ENCODE data around the gene SIX2.

The SIX2 gene

DNA sequence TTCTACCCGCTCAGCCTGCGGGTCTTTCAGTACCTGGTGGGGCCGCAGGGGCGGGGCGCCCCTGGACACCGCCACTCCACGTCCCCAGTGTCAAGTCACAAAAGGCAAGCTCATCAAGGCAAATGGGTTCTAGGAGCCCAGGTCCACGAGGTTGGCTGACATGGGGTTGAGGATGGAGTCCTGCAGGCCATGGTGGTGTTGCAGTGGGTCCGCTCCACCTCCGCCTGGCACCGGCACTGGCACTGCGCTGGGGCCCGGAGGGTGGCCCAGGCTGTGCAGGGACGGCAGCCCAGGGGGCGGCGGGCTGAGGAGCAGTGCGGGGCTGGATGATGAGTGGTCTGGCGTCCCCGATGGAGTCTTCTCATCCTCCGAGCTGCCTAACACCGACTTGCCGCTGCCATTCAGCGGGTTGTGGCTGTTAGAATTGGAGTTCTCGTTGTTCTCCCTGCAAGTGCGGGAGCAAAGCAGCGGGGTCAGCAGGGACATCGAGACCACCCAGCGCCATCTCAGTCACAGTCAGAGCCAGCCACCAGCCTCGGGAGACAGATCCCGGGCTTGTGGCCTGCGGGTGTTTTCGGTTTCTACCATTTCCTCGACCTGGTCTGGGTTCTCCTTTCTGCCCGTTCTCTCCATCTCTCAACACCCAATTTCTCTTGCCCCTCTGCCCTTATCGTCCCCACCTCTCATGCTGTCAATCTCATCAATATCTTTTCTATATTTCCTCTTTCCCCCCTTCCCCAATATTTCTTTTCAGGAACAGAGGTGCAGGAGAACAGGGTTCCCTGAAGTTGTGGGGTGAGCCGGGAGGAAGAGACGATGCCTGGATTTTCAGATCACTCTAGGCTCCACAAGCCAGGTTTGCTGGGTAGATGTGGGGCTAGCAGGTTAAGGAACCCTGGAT, 3.0 kb downstream of the SIX2 start:
- TF ChIP-seq ZFX (IDR thresholded peaks at IDR 0.05; ENCODE audit: borderline replicate concordance) = no peak
- TF ChIP-seq, protein P1, sequence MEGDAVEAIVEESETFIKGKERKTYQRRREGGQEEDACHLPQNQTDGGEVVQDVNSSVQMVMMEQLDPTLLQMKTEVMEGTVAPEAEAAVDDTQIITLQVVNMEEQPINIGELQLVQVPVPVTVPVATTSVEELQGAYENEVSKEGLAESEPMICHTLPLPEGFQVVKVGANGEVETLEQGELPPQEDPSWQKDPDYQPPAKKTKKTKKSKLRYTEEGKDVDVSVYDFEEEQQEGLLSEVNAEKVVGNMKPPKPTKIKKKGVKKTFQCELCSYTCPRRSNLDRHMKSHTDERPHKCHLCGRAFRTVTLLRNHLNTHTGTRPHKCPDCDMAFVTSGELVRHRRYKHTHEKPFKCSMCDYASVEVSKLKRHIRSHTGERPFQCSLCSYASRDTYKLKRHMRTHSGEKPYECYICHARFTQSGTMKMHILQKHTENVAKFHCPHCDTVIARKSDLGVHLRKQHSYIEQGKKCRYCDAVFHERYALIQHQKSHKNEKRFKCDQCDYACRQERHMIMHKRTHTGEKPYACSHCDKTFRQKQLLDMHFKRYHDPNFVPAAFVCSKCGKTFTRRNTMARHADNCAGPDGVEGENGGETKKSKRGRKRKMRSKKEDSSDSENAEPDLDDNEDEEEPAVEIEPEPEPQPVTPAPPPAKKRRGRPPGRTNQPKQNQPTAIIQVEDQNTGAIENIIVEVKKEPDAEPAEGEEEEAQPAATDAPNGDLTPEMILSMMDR (IDR thresholded peaks at IDR 0.05) = no peak
- no peak overlapping the region for H3K27ac ChIP-seq

DNA sequence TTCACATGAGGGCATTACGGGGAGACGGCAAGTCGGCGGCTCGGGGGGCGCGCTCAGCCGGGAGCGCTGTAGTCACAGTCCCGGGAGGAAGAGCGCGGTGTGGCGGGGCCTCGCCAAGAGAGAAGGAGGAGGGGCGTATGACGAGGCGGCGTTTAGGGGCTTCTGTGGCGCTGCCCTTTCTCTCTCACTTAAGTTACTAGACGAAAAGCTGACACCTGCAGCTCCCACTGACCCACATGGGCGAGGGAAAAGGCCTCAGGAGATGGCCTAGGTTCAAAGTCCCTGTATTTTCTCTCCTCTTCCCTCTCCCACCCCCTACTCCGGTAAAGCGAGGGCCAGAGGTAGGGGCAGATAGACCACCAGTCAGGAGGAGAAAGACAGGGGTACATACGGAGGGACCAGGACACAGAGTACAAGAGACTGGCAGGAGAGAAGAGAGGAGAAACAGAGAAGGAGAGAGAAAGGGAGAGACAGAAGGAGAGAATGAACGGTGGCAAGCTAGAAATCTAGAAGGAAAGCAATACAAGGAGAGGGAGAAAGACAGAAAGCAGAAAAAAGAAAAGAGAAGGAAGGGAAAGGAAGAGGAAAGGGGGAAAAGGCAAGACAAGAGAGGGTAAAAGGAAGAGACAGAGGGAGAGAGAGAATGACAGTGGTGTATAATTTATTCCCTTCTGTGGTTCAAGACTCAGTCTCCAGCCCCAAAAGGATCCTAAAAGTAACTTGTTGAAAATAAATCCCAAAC, 3.8 kb downstream of the SIX2 start:
- H3K27ac ChIP-seq = no peak overlapping the region
- TF ChIP-seq, protein P1 (IDR thresholded peaks at IDR 0.05) = no peak
- no peak for TF ChIP-seq ZFX (IDR thresholded peaks at IDR 0.05; ENCODE audit: borderline replicate concordance)

DNA sequence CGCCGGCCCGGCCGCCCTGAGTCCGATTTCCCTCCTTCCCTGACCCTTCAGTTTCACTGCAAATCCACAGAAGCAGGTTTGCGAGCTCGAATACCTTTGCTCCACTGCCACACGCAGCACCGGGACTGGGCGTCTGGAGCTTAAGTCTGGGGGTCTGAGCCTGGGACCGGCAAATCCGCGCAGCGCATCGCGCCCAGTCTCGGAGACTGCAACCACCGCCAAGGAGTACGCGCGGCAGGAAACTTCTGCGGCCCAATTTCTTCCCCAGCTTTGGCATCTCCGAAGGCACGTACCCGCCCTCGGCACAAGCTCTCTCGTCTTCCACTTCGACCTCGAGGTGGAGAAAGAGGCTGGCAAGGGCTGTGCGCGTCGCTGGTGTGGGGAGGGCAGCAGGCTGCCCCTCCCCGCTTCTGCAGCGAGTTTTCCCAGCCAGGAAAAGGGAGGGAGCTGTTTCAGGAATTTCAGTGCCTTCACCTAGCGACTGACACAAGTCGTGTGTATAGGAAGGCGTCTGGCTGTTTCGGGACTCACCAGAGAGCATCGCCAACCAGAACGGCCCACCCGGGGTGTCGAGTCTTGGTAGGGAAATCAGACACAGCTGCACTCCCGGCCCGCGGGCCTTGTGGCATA, 4.6 kb downstream of the SIX2 start:
- no peak overlapping the region for H3K27ac ChIP-seq
- no peak for TF ChIP-seq ZFX (IDR thresholded peaks at IDR 0.05; ENCODE audit: borderline replicate concordance)
- TF ChIP-seq, protein P1 (IDR thresholded peaks at IDR 0.05) = no peak

DNA sequence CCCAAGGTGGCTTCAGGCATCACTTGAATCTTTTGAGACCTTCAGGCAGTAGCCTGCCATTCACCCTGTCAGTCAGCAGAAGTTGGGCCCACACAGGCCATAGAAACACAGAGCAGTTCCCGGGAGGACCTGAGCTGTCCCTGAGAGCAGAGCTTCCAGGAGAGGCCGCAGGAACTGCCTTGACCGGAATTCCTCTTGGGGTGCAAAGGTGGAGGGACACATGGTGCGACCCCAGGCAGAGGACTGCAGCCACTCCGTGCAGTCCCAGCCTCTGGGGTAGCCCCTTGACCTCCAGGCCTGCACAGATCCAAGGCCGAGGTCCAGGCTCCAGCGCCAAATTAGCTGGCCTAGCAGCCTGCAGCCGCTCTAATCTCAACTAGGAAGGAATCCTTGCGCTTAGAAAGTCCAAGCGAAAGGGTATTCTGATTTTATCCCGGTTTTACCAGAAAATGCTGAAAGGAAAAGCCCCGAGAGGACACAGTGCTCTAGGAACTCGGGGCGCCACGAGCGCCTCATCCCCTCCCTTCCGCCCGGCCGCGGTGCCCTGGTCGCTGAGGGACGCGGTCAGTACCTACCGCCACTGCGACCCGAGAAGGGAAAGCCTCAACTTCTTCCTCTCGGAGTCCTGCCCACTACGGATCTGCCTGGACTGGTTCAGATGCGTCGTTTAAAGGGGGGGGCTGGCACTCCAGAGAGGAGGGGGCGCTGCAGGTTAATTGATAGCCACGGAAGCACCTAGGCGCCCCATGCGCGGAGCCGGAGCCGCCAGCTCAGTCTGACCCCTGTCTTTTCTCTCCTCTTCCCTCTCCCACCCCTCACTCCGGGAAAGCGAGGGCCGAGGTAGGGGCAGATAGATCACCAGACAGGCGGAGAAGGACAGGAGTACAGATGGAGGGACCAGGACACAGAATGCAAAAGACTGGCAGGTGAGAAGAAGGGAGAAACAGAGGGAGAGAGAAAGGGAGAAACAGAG, 5.4 kb downstream of the SIX2 start:
- no peak overlapping the region for H3K27ac ChIP-seq
- TF ChIP-seq, protein P1 (IDR thresholded peaks at IDR 0.05) = no peak
- no peak for TF ChIP-seq ZFX (IDR thresholded peaks at IDR 0.05; ENCODE audit: borderline replicate concordance)

DNA sequence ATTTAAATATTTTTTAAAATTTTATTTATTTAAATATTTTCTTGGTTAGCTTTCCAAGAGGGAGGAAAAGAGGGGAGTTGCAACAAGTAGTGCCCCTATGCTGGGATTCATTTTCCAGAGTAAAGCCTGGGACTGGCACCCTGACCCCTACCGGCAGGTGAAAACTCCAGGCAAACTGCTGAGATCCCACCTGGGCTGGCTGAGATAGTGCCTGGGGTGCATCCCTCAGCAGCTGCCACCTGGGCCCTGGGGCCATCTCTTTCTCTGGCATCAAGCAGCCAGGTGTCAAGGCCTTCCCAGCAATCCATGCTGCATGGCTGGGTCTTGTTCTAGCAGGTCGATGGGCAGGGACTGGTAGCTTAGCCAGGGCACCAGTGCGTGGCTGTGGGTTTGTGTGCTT, 6.6 kb downstream of the SIX2 start:
- no peak overlapping the region for H3K27ac ChIP-seq
- no peak for TF ChIP-seq ZFX (IDR thresholded peaks at IDR 0.05; ENCODE audit: borderline replicate concordance)

DNA sequence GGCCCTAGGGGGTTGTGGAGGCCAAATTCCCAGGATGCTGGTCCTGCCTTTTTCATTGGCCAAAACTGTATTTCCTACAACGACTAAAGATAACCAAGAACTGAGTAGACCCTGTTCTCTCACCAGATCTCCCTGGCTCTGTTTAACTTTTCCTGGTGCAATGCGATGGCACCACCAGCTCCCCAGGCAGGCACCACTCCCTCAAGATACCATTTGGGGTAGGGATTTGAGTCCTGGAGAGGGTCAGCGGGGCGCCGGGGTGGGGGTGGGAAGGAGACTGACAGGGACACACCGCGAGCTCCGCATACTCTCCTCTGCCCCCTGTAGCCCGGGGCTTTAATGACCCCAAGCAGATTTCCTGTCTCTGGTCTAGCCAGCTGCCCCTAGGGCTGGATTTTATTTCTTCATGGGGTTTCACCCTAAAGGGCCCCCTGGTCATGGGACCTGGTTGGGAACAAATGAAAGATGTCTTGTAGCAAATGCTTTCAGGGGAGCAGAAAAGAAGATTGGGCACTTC, 7.3 kb downstream of the SIX2 start:
- H3K27ac ChIP-seq = no peak overlapping the region
- TF ChIP-seq ZFX (IDR thresholded peaks at IDR 0.05; ENCODE audit: borderline replicate concordance) = no peak
- TF ChIP-seq, protein P1 (IDR thresholded peaks at IDR 0.05) = no peak

Data from 22Rv1 (cell line).